Spleen (tissue), 7 donors: ENCODE results near the gene HIVEP3.

Source experiments
- CTCF ChIP-seq, 11 experiments: fragments of 200-600 bp in 7 of 11; fragments of 450-650 bp in 4 of 11; sonication (generic) in 4 of 11; IDR thresholded peaks in 8 of 11; conservative IDR thresholded peaks in 3 of 11; 1 replicate in 7 of 11; 2 replicates in 4 of 11; pipeline versions ENCODE4 v1.4.0 to v1.8.0; 2016 to 2021; ENCODE audit warnings: antibody characterized with exemption in 11 of 11, inconsistent platforms in 4 of 11, mild to moderate bottlenecking in 1 of 11
- POLR2A ChIP-seq, 3 donors: fragments of 450-650 bp; IDR thresholded peaks; one replicate each; pipeline ENCODE4 v1.5.1; 2017; ENCODE audit warnings: antibody characterized with exemption in 3 of 3, mild to moderate bottlenecking in 1 of 3
- POLR2AphosphoS5 ChIP-seq, 3 donors: sonication (generic); formaldehyde crosslinking; IDR thresholded peaks; one replicate each; pipeline ENCODE4 v1.5.1; 2017; ENCODE audit warnings: antibody characterized with exemption in 3 of 3
- donor health status: DM: no; HTN: no; CAD: no; lungs with moderate emphysema.
- donor health status: DM: no; HTN: no; CAD: no.
- donor health status: DM: no; HTN: no; CAD: no.

GRCh38 chr1:41901551-41901950 is 17.2 kb downstream of the HIVEP3 start:
- TF ChIP-seq CTCF (IDR thresholded peaks at IDR 0.05 in 8 of 11, conservative IDR thresholded peaks at IDR 0.05 in 3 of 11): no peak
- TF ChIP-seq POLR2AphosphoS5 (IDR thresholded peaks at IDR 0.05): no peak
- TF ChIP-seq POLR2A (IDR thresholded peaks at IDR 0.05): no peak
